ENCODE measurements around the gene ZNF778. TPM values are rescaled to one million over a fixed set of nuclear protein-coding genes. Genes with fewer than 3 reads are reported as not detected.
"Not testable (repeated sequence)": the region's sequence is repeated elsewhere in the genome, so short reads cannot be mapped to it uniquely, and the experiment has no call there.

The ZNF778 gene
- total RNA-seq, 2 donors from 2014 or later: 13.0 to 16.3 TPM

GRCh38 chr16:89246903-89247733, 29.6 kb downstream of the ZNF778 start:
- H3K36me3 ChIP-seq (ENCODE audit: control insufficient read depth, insufficient read depth, low read length): no peaks in the 10 kb centered on the region
- WGBS, 2 experiments (ENCODE audit: insufficient coverage in 1 of 2, insufficient read length in 1 of 2): 7 to 40% methylated on average over 8 to 78 of the region's 78 CpGs
- H3K36me3 Mint-ChIP-seq (ENCODE audit: low read depth): no peaks in the 10 kb centered on the region
- H3K27ac ChIP-seq (ENCODE audit: low read depth, low read length): no peak overlapping the region
- peaks cover 14% of the 10 kb centered on the region for H3K27me3 ChIP-seq (ENCODE audit: control insufficient read depth, insufficient read depth, low read length, poor library complexity, severe bottlenecking)
- H3K4me3 Mint-ChIP-seq: peak overlapping the region; percentile 53
- no peak for TF ChIP-seq CTCF (conservative IDR thresholded peaks at IDR 0.05)
- H3K9me3 ChIP-seq (ENCODE audit: control insufficient read depth, low read length): no peaks in the 10 kb centered on the region
- DNase-seq: peak; percentile 98
- H3K27ac Mint-ChIP-seq: no peak overlapping the region
- H3K4me1 ChIP-seq (ENCODE audit: control insufficient read depth, insufficient read depth, low read length): no peaks in the 10 kb centered on the region
- H3K4me3 ChIP-seq (ENCODE audit: low read length): peak overlapping the region; percentile 66
- H3K27me3 Mint-ChIP-seq (ENCODE audit: insufficient read depth): peaks cover 48% of the 10 kb centered on the region
- H3K9ac ChIP-seq (ENCODE audit: extremely low read depth, low read length, poor library complexity, severe bottlenecking): peak overlapping the region; percentile 20
- peaks cover 17% of the 10 kb centered on the region for H3K9me3 Mint-ChIP-seq
- H3K4me1 Mint-ChIP-seq: no peaks in the 10 kb centered on the region

GRCh38 chr16:89247734-89248075, 30.2 kb downstream of the ZNF778 start:
- H3K36me3 ChIP-seq (ENCODE audit: control insufficient read depth, insufficient read depth, low read length); H3K36me3 Mint-ChIP-seq (ENCODE audit: low read depth); H3K4me1 Mint-ChIP-seq; H3K27ac ChIP-seq (ENCODE audit: low read depth, low read length); H3K27ac Mint-ChIP-seq; H3K4me1 ChIP-seq (ENCODE audit: control insufficient read depth, insufficient read depth, low read length); DNase-seq; H3K9ac ChIP-seq (ENCODE audit: extremely low read depth, low read length, poor library complexity, severe bottlenecking); H3K9me3 ChIP-seq (ENCODE audit: control insufficient read depth, low read length): not testable (repeated sequence)
- peaks cover 48% of the 10 kb centered on the region for H3K27me3 Mint-ChIP-seq (ENCODE audit: insufficient read depth)
- H3K4me3 Mint-ChIP-seq: peak overlapping the region; percentile 53
- 0 to 1% methylated on average over 8 to 45 of the region's 45 CpGs for WGBS, 2 experiments (ENCODE audit: insufficient coverage in 1 of 2, insufficient read length in 1 of 2)
- Histone ChIP-seq H3K4me3 (ENCODE audit: low read length) (peak overlapping the region; percentile 73), H3K27me3 (ENCODE audit: control insufficient read depth, insufficient read depth, low read length, poor library complexity, severe bottlenecking) (peaks cover 14% of the 10 kb centered on the region)
- H3K9me3 Mint-ChIP-seq: peaks cover 17% of the 10 kb centered on the region

GRCh38 chr16:89248196-89248982, 30.9 kb downstream of the ZNF778 start:
- DNase-seq: peak; percentile 54
- 74% methylated on average over 57 to 69 of the region's 69 CpGs for WGBS, 2 experiments (ENCODE audit: insufficient coverage in 1 of 2, insufficient read length in 1 of 2)
- Histone ChIP-seq H3K27ac (ENCODE audit: low read depth, low read length) (no peak overlapping the region), H3K9ac (ENCODE audit: extremely low read depth, low read length, poor library complexity, severe bottlenecking) (no peak overlapping the region), H3K4me1 (ENCODE audit: control insufficient read depth, insufficient read depth, low read length) (no peaks in the 10 kb centered on the region), H3K27me3 (ENCODE audit: control insufficient read depth, insufficient read depth, low read length, poor library complexity, severe bottlenecking) (peaks cover 14% of the 10 kb centered on the region), H3K9me3 (ENCODE audit: control insufficient read depth, low read length) (no peaks in the 10 kb centered on the region), H3K36me3 (ENCODE audit: control insufficient read depth, insufficient read depth, low read length) (no peaks in the 10 kb centered on the region), H3K4me3 (ENCODE audit: low read length) (peak overlapping the region; percentile 73)
- no peaks in the 10 kb centered on the region for H3K4me1 Mint-ChIP-seq
- TF ChIP-seq CTCF (conservative IDR thresholded peaks at IDR 0.05): no peak
- H3K9me3 Mint-ChIP-seq: peaks cover 17% of the 10 kb centered on the region
- H3K27ac Mint-ChIP-seq: no peak overlapping the region
- H3K36me3 Mint-ChIP-seq (ENCODE audit: low read depth): no peaks in the 10 kb centered on the region
- peak overlapping the region; percentile 53 for H3K4me3 Mint-ChIP-seq
- H3K27me3 Mint-ChIP-seq (ENCODE audit: insufficient read depth): peaks cover 48% of the 10 kb centered on the region
